Measurements from ENCODE around the gene NTM.

The NTM gene

GRCh38 chr11:131880976-131881375 is 510.6 kb downstream of the NTM start:
- no peak for DNase-seq (ENCODE audit: low read depth in 3 of 3, low spot score in 1 of 3)

DNA sequence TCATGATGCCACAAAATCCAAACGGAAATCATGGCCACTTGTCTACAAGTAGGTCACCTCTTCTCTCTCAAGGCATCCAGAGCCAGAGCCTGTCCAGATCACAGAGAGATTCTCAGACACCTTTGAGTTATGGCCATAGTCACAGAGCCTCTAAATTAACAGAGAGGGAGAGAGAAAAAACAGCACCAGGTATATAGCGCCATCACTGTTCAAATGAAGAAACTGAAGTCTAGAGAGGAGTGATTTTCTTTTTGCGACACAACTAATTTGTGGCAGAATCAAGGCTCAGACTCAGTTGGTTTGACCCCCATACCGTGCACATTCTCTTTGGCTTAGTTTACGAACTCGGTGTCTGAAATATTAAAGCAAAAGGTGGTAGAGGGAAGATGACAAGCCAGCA is 512.9 kb downstream of the NTM start:
- no peak for DNase-seq (ENCODE audit: low read depth in 3 of 3, low spot score in 1 of 3)

DNA sequence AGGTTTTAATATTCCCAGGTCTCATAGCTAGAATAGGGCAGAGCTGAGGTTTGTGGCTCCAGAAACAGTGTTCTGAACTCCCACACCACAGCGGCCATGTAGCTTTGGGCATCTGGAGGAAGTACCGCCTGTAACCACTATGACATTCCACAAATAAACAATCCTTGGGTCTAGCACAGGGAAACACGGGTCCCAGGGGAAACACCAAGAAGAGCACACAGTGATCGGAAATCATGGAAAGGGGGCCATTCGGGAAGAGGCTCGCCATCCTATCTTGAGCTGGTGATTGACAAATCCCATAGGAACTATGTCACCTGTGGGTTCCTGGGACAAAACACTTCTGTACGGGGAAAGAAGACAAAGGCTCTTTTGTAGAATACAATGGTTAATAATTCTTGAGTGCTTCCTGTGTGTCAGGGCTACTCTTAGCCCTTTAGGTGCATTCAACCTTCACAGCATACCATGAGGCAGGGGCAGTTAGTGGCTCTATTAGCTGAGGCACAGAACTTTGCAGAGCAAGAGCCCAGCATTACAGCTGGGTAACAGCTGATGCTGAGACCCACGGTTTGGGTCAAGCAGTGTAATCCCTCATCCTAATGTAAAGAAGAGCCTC is 514.2 kb downstream of the NTM start:
- no peak for DNase-seq (ENCODE audit: low read depth in 3 of 3, low spot score in 1 of 3)

DNA sequence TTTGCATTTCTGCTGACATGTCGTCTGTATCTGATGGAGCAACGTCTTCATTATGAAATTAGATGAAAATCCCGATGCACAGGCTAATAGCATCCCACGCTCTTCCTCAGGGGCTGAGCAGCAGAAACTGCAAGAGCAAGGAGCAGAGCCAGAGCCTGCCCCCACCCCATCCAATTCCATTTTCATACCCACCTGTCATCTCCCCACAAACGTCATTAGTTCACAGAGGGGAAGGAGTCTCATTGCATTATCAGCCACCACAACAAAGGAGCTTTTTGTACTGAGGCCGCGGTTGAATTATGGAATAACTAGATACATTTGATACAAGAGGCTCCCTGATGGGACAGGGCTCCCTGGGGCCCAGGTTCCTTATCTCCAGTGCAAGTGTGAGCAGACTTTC is 515.0 kb downstream of the NTM start:
- DNase-seq (ENCODE audit: low read depth in 3 of 3, low spot score in 1 of 3): no peak

- DNase-seq (ENCODE audit: low read depth in 3 of 3, low spot score in 1 of 3): no peak
Measured at GRCh38 chr11:131886201-131886600, 515.8 kb downstream of the NTM start.

GRCh38 chr11:131888230-131888855 is 517.9 kb downstream of the NTM start:
- DNase-seq (ENCODE audit: low read depth in 3 of 3, low spot score in 1 of 3): no peak

DNA sequence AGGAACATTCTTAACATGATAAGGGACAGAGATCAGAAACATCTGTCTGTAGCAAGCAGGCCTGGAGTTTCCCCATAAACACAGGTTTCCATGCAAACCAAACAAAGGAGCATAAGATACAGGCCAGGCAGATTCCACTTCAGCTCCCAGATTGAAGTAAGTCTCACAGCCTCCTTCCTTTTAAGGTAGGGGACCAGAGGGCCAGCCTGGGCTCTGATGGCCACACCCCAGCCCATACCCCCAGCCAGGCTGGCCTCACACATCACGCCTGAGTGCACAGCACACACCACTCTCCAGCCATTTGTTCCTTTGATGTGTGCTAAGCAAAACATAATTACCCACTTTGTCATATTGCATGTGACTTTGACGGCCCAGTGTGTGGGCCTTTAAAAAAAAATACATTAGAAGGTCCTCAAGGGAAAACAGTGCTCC is 518.7 kb downstream of the NTM start:
- no peak for DNase-seq (ENCODE audit: low read depth in 3 of 3, low spot score in 1 of 3)

GRCh38 chr11:131889760-131890581 is 519.6 kb downstream of the NTM start:
- no peak for DNase-seq (ENCODE audit: low read depth in 3 of 3, low spot score in 1 of 3)

DNA sequence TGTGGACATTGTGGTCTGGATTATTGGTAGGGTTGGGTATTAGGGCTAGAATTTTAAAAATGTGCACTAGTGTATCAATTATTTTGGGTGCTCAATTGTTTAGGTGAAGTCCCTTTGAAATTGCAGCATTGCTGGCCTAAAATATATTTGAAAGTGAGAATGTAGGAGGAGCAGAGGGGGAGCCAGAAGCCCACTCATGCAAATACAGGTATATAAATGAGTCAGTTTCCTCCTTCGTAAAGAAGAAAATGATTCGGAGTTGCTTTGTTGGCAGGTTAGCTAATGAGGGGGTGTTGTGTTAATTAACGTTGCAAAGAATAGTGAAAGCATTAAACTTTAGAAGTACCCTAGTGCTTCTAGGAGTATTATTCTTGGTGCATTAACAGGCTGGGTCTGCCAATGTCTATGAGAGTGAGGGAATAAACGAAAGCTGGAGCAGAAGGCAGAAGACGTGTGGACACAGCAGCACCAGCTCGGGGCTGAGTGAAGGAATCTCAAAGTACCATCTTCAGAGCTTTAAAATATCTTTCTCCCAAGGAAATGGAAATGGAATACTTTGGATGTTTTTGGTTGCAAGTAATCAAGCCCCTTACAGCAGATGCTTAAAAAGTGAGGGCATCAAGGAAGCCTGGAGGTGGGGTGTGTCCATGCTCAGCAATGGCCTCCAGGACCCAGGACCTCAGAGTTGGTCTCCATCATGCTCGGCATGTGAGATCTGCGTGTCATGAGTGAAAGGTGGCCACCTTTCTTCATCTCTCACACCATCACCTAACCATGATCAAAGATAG is 522.9 kb downstream of the NTM start:
- DNase-seq (ENCODE audit: low read depth in 3 of 3, low spot score in 1 of 3): no peak

DNA sequence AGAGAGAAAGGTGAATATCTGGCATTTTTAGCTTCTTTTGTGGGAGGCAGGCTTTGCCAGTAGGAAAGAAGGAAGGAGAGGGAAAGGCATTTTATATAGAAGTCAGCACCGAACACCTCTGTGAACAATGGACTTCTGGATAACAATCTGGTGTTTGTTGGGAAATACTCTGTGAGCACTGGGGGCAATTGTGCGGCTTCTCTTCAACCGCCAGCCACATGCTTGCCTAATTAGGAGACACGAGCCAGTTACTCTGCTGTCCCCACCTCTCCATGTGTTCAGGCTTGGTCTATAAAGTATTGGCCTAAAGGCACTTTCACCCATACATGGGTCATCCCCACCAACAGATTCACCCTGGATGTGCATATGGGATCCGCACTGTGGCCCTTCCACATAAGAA is 523.6 kb downstream of the NTM start:
- no peak for DNase-seq (ENCODE audit: low read depth in 3 of 3, low spot score in 1 of 3)

GRCh38 chr11:131894615-131895544 is 524.5 kb downstream of the NTM start:
- no peak for DNase-seq (ENCODE audit: low read depth in 3 of 3, low spot score in 1 of 3)

- no peak for DNase-seq (ENCODE audit: low read depth in 3 of 3, low spot score in 1 of 3)
Measured at GRCh38 chr11:131895865-131896264, 525.5 kb downstream of the NTM start.

- DNase-seq (ENCODE audit: low read depth in 3 of 3, low spot score in 1 of 3): no peak
Measured at GRCh38 chr11:131896978-131897615, 526.7 kb downstream of the NTM start.

GRCh38 chr11:131897956-131898355 is 527.5 kb downstream of the NTM start:
- DNase-seq (ENCODE audit: low read depth in 3 of 3, low spot score in 1 of 3): no peak

- DNase-seq (ENCODE audit: low read depth in 3 of 3, low spot score in 1 of 3): no peak
Measured at GRCh38 chr11:131898949-131899348, 528.5 kb downstream of the NTM start.

DNA sequence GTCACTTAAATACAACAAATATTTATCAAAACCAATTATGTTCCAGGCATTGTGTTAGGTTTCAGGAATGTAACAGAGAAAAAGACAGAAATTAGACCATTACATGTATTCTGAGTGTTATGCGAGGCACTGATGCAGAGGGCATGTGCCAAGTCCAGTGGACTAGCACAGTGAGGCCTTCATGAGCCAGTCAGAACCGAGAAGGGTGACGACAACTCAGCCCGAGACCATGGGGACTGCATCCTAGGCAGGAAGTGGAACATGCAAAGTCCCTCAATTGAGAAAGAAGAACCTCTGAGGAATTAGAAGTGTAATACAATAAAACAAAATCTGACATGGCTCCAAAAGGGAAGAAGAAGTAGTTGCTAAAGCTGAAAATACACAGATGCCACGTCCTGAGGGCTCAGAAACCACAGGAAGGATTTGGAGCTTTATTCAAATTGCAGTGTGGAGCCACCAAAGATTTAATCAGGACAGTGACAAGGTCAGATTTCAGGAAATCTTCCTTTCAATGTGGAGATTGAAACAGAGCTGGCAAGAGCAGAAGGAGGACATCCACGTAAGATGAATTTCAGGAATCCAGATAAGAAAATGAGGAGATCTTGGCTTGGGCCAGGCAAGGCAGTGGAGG is 529.6 kb downstream of the NTM start:
- no peak for DNase-seq (ENCODE audit: low read depth in 3 of 3, low spot score in 1 of 3)

GRCh38 chr11:131902421-131902820 is 532.0 kb downstream of the NTM start:
- no peak for DNase-seq (ENCODE audit: low read depth in 3 of 3, low spot score in 1 of 3)

DNA sequence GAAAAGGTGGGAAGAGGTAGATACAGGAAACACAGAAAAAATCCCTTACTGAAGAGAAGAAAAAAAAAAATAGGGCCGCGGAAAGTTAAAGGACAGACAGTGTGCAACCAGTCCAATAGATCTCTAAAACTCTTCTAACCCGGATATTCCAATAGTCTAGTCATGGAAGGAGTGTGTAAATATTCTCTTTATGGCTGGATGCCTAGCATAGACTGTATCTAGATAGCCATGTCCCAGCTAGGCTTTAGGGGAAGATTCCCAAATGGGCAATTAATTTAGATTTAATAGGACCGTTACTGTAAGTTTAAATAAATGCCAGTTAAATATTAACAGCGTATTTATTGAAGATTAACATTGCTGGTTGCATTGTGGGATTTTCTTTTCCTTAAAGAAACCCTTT is 532.7 kb downstream of the NTM start:
- no peak for DNase-seq (ENCODE audit: low read depth in 3 of 3, low spot score in 1 of 3)

GRCh38 chr11:131904756-131905155 is 534.3 kb downstream of the NTM start:
- no peak for DNase-seq (ENCODE audit: low read depth in 3 of 3, low spot score in 1 of 3)

- DNase-seq (ENCODE audit: low read depth in 3 of 3, low spot score in 1 of 3): no peak
Measured at GRCh38 chr11:131906963-131907362, 536.5 kb downstream of the NTM start.
